ENCODE data around the gene SP4. TPM values are rescaled to one million over a fixed set of nuclear protein-coding genes. Genes with fewer than 3 reads are reported as not detected.

The SP4 gene
- total RNA-seq, 1 experiment from 2014 or later, result 9.3 TPM

- TF ChIP-seq CTCF (conservative IDR thresholded peaks at IDR 0.05; ENCODE audit: low read depth, low read length) (no peak), EZH2 (IDR thresholded peaks at IDR 0.05; ENCODE audit: borderline replicate concordance, low read depth, low read length, poor library complexity, severe bottlenecking) (no peak)
- H3K27me3 ChIP-seq (replicated peaks; ENCODE audit: insufficient read depth, low read depth, low read length, poor library complexity), result peaks cover 93% of the 10 kb centered on the region
- H3K4me3 ChIP-seq (ENCODE audit: low read depth, low read length, poor library complexity, severe bottlenecking), result no peak overlapping the region
- intact Hi-C loops (cut with micrococcal nuclease; ENCODE audit: unreplicated experiment), result loop anchor here (10.0 kb wide), 1 partner anchor 541 kb away; no protein-coding TSS in a partner anchor
- no peak for DNase-seq (ENCODE audit: low spot score)
- ChIA-PET CTCF (no interaction called here), POLR2A (ENCODE audit: low non-redundant PET) (no interaction called here)
- no peaks in the 10 kb centered on the region for H3K4me1 ChIP-seq (ENCODE audit: insufficient read depth, low read length, poor library complexity, severe bottlenecking)
- no peak overlapping the region for H3K27ac ChIP-seq (ENCODE audit: low read depth, low read length, poor library complexity, severe bottlenecking)
- H3K9me3 ChIP-seq (ENCODE audit: low read depth, low read length, poor library complexity, severe bottlenecking), result no peaks in the 10 kb centered on the region
- no peaks in the 10 kb centered on the region for H3K36me3 ChIP-seq (ENCODE audit: insufficient read depth, low read length, poor library complexity, severe bottlenecking)
- BruUV-seq (replicated peaks), result no TSS peak
Observed at GRCh38 chr7:21544303-21544656, 116.4 kb downstream of the SP4 start.

GRCh38 chr7:21544715-21545114 lies 116.8 kb downstream of the SP4 start:
- ChIA-PET CTCF (no interaction called here), POLR2A (ENCODE audit: low non-redundant PET) (no interaction called here)

GRCh38 chr7:21547501-21547900 lies 119.6 kb downstream of the SP4 start:
- ChIA-PET POLR2A (ENCODE audit: low non-redundant PET) (no interaction called here), CTCF (no interaction called here)
- no peaks in the 10 kb centered on the region for H3K9me3 ChIP-seq (ENCODE audit: low read depth, low read length, poor library complexity, severe bottlenecking)
- intact Hi-C loops (cut with micrococcal nuclease; ENCODE audit: unreplicated experiment), result loop anchor here (10.0 kb wide), 1 partner anchor 537 kb away; no protein-coding TSS in a partner anchor
- H3K36me3 ChIP-seq (ENCODE audit: insufficient read depth, low read length, poor library complexity, severe bottlenecking), result no peaks in the 10 kb centered on the region
- peaks cover 69% of the 10 kb centered on the region for H3K27me3 ChIP-seq (replicated peaks; ENCODE audit: insufficient read depth, low read depth, low read length, poor library complexity)
- H3K4me1 ChIP-seq (ENCODE audit: insufficient read depth, low read length, poor library complexity, severe bottlenecking), result no peaks in the 10 kb centered on the region
- H3K4me3 ChIP-seq (ENCODE audit: low read depth, low read length, poor library complexity, severe bottlenecking), result no peak overlapping the region
- TF ChIP-seq EZH2 (IDR thresholded peaks at IDR 0.05; ENCODE audit: borderline replicate concordance, low read depth, low read length, poor library complexity, severe bottlenecking) (no peak), CTCF (conservative IDR thresholded peaks at IDR 0.05; ENCODE audit: low read depth, low read length) (no peak)
- H3K27ac ChIP-seq (ENCODE audit: low read depth, low read length, poor library complexity, severe bottlenecking), result no peak overlapping the region
- no TSS peak for BruUV-seq (replicated peaks)
- DNase-seq (ENCODE audit: low spot score), result no peak

More at GRCh38 chr7:21544715-21545114, 116.8 kb downstream of the SP4 start:
- Histone ChIP-seq H3K27ac (ENCODE audit: low read depth, low read length, poor library complexity, severe bottlenecking) (no peak overlapping the region), H3K9me3 (ENCODE audit: low read depth, low read length, poor library complexity, severe bottlenecking) (no peaks in the 10 kb centered on the region), H3K4me3 (ENCODE audit: low read depth, low read length, poor library complexity, severe bottlenecking) (no peak overlapping the region), H3K4me1 (ENCODE audit: insufficient read depth, low read length, poor library complexity, severe bottlenecking) (no peaks in the 10 kb centered on the region), H3K36me3 (ENCODE audit: insufficient read depth, low read length, poor library complexity, severe bottlenecking) (no peaks in the 10 kb centered on the region), H3K27me3 (replicated peaks; ENCODE audit: insufficient read depth, low read depth, low read length, poor library complexity) (peaks cover 89% of the 10 kb centered on the region)
- intact Hi-C loops (cut with micrococcal nuclease; ENCODE audit: unreplicated experiment), result loop anchor here (10.0 kb wide), 1 partner anchor 540 kb away; no protein-coding TSS in a partner anchor
- TF ChIP-seq CTCF (conservative IDR thresholded peaks at IDR 0.05; ENCODE audit: low read depth, low read length) (no peak), EZH2 (IDR thresholded peaks at IDR 0.05; ENCODE audit: borderline replicate concordance, low read depth, low read length, poor library complexity, severe bottlenecking) (no peak)
- BruUV-seq (replicated peaks), result no TSS peak
- DNase-seq (ENCODE audit: low spot score), result no peak
